ENCODE results near the gene CACNA1D.

Gene CACNA1D

DNA sequence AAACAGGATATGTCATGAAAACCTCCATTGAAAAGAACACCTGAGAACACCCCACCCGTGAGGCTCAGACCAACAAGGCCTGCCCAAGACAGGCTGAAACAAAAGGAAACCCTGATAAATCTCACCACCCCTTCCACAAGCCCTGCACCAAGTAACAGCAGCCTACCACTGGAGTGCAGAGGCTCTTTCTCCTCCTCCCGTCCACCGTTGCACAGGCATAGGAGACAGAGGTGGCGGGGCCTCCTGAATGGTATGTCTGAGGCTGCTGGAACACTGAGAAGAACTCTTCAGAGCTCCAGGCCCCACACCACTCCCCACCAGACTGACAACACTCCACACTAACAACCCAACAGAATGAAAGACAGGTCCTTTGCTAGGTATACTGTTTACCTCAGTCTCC is 330.4 kb downstream of the CACNA1D start:
- no peak for DNase-seq (ENCODE audit: low read depth)

DNA sequence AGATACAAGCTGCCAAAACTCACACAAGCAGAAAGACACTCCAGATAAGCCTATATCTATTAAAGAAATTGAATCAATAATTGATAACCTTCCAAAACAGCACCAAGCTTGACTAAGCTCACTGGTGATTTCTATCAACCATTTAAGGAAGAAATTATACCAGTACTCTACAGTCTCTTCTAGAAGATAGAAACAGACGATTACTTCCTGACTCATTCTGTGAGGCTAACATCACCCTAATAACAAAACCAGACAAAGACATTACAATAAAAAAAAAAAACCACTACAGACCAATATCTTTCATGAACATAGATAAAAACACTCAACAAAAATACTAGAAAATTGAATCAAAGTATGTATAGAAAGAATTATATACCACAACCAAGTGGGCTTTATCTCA is 331.6 kb downstream of the CACNA1D start:
- DNase-seq (ENCODE audit: low read depth) = no peak

DNA sequence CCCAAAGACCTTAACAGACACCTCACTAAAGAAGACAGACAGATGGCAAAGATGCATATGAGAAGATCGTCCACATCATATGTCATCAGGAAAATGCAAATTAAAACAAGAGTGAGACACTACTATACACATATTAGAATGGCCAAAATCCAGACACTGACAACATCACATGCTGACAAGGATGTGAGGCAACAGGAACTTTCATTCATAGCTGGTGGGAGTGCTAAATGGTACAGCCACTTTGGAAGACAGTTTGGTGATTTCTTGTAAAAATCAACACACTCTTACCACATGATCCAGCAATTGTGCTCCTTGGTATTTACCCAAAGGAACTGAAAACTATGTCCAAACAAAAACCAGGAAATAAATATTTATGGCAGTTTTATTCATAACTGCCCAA is 334.2 kb downstream of the CACNA1D start:
- DNase-seq (ENCODE audit: low read depth) = no peak

DNA sequence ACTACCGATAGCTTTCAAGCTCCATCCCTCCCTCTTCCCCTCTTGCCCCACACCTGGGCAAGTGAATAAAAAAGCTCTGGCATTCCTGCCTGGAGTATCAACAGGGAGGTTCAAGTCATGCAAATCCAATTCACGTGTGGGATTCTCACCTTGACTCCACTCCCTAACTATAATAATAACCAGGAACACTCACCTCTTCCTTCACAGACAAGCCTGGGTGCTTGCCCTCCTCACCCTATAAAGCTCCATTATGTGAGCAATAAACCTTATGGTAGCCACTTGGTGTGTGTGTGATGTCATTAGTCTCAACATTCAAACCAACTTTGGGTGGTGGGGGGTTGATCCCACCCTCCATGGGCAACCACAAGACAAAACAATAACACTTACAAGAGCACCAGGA is 335.2 kb downstream of the CACNA1D start:
- DNase-seq (ENCODE audit: low read depth) = no peak

DNA sequence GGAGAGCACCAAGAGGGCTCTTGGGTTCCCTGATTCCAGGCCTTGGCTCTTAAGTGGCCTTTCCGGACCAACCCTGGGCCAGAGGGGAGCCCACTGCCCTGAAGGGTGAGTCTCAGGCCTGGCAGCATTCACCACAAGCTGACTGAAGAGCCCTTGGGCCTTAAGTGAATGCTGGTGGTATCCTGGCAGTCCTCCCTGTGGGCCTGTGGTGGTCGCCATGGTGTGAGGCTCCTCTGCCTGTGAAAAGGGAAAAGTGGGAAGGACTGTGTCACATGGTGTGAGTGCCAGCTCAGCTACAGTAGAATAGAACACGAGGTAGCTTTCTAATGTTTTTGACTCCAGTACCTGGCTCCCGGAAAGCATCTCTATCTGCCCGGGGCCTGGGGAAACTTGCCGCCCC is 336.5 kb downstream of the CACNA1D start:
- no peak for DNase-seq (ENCODE audit: low read depth)

DNA sequence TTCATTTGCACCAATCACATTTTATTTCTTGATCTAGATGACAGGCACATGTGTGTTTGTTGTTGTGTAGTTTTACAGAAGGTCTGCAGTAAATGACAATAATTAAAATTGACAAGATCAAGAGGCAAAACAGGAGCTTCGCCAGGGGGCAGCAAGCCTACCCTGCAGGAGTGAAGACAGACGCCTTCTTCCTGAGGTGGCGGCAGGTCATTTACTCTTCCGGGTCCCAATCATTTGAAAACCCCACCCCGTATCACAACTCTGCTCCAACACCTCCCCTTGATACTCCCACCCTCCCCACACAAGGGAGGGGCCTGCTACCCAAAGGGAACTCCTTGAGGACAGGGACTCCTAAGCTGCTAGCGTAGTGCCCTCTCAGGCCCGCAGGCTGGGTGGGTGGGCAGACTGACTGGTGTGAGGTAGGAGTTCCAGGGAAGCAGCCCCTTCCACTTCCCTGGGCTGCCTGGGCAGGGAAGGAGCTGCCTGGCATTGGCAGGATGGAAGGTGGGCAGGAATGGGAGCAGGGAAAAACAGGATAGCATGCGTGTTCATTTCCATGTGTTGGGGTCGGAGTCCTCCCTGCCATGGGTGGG is 338.7 kb downstream of the CACNA1D start:
- no peak for DNase-seq (ENCODE audit: low read depth)

DNA sequence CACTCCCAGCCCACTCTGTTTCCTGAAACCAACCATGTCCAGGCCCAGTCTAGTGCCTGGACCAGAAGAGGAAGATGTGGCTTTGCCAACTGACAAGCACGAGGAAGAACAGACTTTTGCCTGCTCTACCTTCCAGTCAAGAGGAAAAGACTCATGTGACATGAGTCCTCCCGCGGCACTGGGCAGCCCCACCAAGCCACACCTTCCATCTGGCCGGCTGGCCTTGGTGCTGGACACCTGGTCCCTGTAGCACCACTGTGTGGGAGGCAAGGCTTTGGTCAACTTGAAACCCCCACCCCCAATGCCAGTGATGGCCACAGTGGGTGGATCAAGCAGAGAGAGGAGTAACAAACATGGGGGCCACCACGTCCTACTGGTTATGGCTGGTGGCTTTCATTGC is 339.3 kb downstream of the CACNA1D start:
- no peak for DNase-seq (ENCODE audit: low read depth)

DNA sequence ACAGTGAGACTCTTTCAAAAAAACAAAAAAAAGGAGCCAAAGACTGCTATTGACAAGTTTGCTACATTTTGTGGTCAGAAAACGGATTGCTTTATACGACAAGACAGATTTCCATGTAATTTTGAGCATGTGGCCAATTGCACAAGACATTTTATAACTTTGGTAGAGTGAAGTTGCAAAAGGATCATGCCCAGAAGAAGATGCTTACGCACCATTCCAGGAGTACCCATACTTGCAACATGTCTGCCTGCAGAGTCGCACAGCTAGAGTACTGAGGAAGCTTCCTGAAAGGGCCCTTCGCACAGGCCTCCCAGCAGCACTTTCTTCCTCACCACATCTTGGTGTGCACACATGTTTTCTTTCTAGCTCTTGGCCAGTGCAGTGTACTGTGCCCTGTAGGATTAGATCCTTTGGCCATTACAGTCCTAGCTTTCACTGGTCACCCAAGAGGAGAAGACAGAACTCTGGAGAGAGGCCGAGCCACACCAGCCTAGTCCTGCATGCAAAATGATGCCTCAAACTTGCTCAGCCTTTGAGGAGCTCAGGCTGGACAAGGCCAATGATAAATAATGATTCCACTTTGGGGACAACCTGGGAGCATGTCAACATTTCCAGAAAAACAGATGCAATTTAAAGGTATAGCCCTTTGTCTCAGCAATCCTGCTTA is 340.2 kb downstream of the CACNA1D start:
- no peak for DNase-seq (ENCODE audit: low read depth)

DNA sequence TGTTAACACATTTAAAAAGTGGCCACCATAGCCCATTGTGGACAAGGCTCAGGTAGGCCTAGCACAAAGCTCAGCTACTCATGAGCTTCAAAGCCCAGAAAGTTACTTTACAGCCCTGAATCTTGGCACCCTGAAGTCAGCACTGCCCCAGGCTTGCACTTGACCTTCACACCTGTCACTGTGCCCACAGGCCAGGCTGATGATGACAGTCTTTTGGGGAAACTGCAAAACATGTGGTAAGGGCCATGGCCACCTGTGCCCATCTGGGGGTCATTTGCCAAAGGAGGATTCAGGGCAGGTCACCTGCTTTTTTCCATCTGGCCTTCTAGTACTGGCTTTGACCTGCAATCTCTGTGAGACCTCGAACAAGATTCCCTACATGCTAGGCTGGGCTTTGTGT is 340.8 kb downstream of the CACNA1D start:
- DNase-seq (ENCODE audit: low read depth) = no peak

DNA sequence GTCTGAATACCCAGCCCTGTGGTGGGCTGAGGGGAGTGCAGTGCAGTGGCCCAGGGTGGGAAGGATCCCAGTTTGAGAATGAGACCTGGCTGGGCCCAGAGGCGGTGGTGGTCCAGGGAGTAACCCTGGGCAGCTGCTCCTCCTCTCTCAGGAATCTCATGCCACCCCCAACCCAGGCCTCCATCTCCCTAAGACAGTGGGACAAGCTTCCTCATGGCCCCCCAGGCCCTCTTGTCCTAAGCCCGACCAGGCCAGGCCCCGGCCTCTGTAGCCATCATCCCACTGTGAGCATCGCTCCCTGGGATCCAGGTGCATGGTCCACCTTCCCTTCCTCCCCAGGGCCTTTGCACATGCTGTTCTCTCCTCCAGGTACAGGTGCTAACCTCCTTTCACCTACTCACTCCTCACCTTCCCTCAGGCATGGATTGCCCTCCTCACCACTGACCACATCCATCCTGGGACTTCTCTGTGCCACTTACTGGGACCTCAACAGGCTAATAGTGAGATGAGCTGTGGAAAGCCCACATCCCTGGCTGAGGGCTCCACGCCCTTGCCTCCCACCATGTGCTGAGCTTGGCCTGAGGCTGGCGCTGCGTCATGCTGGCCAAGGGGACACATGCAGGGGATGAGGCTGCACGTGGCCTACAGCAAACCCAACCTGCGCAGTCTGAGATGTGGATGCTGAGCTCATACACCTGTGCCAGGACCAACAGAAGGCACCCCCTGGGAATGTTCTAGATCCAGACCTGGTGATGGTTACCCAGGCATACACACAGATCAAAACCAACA is 341.9 kb downstream of the CACNA1D start:
- DNase-seq (ENCODE audit: low read depth) = no peak

DNA sequence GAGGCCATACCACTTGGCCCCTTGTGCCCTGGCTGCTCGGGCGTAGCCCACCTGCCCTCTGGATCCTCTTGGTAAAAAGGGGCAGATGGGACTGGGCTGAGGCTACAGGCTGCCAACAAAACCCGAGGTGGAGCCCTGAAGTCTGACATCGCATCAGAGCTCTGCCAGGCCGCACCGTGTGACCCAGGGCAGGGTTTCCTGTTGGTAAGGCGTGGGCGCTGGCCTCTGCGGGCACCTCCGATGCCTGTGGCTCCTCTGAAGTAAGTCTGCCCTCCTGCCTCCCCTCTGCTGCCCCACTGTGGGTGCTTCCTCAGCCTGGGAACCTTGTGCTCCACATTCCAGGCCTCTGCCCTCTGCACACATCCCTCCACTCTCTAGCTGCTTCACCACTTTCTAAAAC is 342.9 kb downstream of the CACNA1D start:
- DNase-seq (ENCODE audit: low read depth) = no peak

DNA sequence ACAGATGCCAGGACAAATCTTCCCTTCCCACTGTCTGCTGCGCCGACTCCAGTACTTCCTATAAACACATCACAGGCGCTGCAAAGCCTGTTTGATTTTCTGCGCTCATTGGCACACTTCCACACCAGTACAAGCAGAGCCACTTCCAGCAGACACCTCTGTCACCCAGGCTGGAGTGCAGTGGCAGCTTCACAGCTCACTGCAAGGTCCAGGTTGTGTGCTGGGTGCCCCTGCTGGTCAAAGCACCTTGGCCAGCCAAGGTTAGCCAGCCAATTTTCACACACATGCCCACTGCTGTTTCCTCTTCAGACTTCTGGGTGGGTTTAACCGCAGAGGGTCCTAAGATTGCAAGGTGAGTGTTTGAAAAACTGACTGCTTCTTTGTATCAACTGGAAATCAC is 346.9 kb downstream of the CACNA1D start:
- no peak for DNase-seq (ENCODE audit: low read depth)

DNA sequence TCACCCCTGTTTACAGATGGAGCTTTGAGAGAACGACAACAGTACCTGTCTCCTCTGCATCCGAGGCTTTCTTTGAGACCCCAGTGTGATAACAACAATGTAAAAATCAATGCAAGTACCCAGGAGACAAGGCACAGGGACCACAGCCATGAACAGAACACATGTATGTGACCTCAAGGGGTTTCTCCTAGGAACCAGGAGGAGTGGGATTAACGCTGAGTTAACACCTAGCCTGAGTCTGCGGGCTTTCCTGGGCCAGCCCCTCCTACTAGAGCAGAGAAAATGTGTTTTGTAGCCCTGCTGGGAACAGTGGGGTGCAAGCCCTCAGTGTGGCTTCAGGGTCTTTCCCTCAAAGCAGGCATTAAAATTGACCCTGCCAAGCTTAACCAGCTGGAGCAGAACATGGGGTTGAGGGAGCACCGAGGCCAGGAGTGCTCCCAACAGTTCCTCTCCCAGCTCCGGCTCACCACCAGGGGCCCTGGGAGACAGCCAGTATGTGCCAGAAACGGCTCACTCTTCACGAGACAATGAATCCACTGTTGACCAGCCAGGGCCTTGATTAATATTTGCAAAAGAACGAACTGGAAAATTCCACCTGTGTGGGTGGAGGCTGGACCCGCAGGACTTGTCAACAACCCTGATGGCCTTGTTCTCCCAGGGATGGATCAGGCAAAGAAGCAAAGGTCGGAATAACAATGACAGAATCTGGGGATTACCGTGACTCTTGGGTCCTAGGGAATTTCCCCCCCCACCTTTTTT is 348.2 kb downstream of the CACNA1D start:
- no peak for DNase-seq (ENCODE audit: low read depth)

DNA sequence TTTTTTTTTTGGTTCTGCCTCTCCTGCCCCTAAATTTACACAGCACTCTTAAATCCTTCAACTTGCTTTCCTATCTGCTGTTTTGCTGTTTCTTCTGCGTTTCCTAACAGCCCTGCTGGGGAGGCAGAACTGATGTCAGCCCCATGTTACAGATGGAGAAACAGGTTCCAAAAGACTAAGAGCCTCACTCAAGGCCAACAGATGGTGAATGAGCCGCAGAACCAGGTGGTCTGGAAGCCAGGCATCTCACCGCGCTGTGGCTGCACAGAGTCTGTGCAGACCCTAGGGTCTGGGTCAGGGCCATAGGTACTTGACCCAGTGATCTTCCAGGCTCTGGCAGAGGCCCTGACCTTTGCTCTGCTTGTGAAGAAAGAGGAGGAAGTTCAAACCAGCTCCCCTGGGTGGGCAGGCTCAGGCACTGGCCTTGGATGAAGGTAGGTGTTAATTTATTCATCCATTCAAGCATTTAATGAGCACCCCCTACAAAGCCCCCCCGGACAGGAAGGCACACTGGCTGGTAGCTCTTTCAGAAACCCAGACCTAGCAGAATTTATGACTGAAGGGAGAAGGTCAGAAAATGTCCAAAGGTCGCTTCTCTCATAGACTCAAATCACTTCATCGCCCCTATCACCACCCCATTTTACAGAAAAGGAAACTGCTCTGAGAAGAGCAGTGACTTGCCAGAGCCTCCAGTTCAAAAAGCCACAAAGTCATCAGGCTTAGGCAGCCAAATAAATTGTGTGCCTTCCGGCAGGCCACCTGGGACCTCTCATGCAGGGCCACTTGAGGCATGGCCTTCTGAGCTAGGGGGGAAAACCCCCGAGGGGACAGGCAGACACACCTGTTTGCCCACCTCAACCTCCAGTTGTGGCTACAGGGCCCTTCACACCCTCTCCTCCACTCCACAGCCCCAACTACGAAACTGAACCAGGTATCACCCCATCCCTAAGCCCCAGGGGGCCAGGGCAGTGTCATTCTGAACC is 349.1 kb downstream of the CACNA1D start:
- DNase-seq (ENCODE audit: low read depth) = no peak

DNA sequence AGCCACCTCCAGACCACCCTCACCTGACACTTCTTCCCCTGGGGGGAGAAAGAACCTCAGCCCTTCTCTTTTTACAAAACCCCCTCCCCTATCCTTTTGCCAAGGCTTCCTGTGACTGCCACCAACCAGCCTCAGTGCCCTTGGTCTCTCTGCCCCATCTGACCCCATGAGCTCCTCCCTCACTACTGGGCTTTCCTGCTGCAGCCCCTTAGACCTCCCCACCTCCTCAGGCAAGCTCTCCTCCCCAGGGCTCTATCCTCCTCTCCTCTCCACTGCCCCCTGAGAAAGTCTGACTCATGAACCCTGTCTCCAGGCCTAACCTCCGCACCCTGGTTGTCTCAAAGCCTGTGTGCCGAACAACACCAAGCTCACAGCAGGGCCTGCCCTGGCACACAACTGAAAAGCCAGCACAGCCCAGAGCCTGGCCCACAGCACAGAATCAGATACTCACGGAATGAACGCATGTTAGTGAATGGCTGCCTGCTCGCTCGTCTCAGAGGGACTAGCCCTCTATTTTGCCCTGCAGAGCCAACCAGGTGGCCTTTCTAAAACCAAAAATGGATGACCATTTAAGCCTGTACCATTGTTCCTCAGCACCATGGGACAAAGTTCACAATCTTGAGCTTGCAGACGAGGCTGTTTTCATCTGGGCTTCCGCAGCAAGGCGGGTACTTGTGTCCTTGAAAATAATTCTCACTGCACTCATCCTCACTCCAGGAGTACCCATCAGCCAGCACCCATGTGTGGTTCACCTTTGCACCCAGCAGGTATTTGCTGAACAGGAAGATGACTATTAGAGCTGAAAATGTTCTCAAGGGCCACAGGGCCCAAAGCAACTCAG is 350.1 kb downstream of the CACNA1D start:
- DNase-seq (ENCODE audit: low read depth) = no peak

DNA sequence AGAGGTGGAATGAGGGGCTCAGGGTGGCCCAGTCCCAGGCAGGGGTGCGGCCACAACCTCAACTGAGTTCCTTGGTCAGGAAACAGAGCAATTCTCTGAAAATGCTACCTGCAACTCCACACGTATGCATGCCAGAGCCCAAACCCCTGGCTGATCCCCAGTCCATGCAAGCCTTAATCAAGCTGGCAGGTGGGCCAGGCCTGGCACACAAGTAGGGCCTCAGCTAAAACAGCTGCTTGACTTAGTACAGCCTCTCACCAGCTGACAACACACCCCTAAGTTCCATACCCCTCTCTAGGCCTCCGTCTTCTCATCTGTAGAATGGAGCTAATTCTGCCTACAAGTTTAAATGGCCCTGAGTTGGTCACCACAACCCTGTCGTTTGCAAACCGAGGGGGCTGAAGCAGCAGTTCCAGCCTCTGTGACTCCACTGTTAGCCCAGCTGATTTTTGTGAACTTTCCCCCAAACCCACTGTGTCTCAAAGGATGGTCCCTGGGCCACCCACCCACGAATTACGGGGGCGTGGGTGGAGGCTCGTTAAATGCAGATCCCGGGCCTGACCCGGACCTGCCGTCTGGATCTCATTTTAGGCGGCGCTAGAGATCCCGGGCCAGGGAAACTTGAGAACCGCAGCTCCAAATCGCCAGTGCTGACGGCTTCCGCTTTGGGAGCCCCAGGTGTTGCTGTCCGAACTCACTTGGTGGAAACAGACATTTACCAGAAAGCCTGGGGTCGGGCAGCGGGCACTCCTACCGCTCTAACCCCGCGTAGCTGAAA is 350.9 kb downstream of the CACNA1D start:
- DNase-seq (ENCODE audit: low read depth) = no peak

DNA sequence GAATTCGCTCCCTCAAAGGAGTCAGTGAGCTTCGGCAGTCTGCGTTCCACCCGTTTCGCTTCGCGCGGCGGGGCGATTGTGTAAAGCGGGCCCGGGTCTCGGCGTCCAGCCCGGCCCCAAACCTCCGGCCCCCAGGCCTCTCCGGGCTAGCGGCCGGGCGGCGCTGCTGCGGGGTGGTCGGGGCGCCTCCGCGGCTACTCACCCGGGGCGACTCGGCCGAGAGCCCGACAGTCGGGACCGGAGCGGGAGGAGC is 351.4 kb downstream of the CACNA1D start:
- DNase-seq (ENCODE audit: low read depth) = no peak

DNA sequence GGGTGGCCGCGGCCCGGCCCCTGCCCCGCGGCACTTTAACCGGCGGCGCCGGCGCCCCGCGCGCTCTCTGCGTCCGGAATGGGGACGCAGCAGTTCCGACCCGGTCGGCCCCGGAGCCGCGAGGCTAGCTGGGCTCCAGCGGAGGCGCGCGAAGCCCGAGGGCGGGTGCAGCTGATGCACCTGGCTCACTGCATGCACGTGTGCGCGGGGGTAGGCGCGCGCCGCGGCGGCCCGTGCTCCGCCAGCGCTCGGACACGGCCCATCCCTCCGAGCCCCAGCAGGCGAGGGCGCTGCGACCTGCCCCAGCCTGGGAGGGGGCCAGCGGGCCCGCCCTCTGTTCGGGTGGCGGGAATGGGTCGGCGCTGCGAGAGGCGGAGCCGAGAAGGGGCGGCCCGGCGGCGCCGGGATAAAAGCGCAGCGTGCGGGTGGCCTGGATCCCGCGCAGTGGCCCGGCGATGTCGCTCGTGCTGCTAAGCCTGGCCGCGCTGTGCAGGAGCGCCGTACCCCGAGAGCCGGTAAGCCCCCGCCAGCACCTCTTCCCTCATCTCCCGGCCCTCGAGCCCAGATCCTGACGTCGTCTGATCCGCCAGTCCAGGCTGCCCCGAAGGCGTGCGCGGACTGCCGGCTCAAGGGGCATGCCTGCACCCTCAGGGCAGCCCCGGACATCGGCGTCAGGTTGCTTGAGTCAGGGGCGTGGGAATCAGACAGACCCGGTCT is 351.9 kb downstream of the CACNA1D start, which contains the start of the genes CHDH and IL17RB:
Gene CHDH, minus strand, starts transcription at position 286 of the 717 bp plus-strand sequence. CDS start 22,411 bp downstream, outside the sequence.
Gene IL17RB, plus strand, starts transcription at position 435 of the 717 bp plus-strand sequence. Its CDS starts 21 bp downstream, at position 456.
- DNase-seq (ENCODE audit: low read depth) = no peak

DNA sequence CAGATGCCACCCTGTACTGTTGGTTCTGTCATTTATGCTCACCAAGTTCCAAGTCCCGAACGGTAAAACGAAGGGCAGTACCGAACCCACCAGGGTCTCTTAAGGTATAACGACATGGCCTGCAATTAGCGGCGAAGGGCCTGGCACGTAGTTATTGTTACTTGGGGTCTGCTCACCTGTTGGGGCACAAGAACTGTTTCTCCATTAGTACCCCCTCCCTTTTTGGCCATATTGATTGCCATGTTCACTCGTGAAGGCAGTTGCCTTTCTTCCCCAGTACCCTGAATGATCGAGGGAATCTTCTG is 352.4 kb downstream of the CACNA1D start:
- no peak for DNase-seq (ENCODE audit: low read depth)

Measured in HS-27A (cell line).